GM19324 (cell line): ENCODE data around the gene CTSE.

Source experiments
- ATAC-seq: cut with Tn5 transposase; IDR thresholded peaks from one replicate; pipeline ENCODE4 v1.9.1; 2021; ENCODE audit warnings: mild to moderate bottlenecking, moderate library complexity; ENCODE audit not compliant: unreplicated experiment, low FRiP score

CTSE gene

GRCh38 chr1:205994346-205994745, 29.3 kb downstream of the CTSE start:
- no peak for ATAC-seq

DNA sequence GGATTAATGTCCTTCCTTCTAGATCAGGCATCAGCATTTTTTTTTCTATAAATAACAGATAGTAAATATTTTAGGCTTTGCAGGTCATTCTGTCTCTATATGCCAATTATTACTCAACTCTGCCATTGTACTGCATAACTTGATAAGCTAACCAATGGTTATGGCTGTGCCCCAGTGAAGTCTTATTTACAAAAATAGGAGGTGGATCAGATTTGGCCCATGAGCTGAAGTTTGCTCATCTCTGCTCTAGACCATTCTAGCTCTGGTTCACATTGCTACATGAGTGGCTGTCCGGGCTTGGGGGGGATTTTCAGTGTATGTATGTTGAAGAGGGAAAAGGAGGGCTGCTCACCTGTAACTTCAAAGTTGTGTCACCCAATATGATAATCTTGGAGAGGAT, 30.6 kb downstream of the CTSE start:
- ATAC-seq = no peak

GRCh38 chr1:205992218-205992882, 31.3 kb downstream of the CTSE start:
- ATAC-seq = no peak

GRCh38 chr1:205991237-205991636, 32.5 kb downstream of the CTSE start:
- ATAC-seq = no peak

- ATAC-seq = no peak
Measured at GRCh38 chr1:205990226-205990625, 33.5 kb downstream of the CTSE start.

DNA sequence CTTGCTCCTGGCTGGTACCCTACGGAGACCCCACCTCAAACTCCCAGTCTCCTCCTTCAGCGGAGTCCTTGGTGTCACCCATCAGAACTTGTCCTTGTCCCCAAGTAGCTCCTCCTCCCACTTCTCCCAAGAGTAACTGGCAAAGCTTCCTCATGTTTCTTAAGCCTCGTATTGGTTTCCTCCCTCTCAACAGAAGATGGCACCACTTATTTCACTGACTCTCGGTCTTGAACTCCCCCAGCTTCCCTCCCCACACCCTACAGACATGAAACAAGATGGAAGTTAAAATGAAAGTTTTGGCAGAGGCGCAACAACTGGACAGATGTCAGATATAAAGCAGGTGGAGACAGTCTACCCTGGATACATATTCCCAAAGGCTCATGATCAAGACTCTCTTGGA, 33.9 kb downstream of the CTSE start:
- ATAC-seq = no peak

GRCh38 chr1:205988585-205988995, 35.1 kb downstream of the CTSE start:
- ATAC-seq = no peak

DNA sequence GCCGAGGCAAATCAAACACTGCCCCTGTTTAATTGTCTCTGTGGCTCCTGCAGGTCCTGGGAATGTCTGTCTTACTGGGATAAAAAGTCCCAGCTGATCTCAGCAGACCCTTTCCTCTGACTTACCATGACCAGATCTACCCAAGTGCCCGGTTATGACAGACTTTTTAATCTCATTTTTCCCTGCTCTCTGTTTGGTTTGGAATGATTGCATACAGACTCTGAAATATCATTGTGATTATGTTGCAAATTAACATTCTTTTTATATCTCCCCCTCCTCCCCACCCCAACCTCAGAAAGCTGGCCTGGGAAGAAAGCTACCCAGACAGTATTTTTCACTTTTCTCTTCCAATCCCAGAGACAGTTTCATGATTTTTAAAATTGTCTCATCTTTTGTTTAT, 36.8 kb downstream of the CTSE start:
- ATAC-seq = no peak

- no peak for ATAC-seq
Measured at GRCh38 chr1:205986292-205986691, 37.4 kb downstream of the CTSE start.

DNA sequence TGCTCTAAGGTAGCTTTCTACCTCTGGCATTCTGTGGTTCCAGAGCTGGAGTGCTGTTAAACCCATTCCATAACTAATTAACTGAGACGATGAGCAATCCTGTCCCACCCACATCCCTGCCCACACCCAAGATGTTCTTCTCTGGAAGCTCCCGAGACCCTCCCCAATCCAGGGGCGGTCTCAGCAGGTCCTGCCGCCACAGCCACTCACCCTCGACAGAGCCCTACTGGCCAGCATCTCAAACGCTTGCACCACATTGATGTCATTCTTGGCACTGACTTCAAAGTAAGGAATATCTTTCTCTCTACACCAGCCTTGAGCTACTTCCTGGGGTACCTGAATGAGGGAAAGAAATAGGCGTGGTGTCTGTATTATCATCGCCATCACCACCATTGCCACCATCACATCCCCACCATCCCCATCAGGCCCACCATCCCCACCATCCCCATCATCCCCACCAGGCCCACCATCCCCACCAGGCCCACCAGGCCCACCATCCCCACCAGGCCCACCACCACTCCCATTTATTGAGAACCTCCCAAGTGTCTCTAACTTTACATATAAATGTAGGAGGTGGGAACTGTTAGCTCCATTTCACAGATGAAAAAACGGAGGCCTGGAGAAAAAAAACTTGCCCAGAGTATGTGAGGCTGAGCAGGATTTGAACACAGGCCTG, 38.2 kb downstream of the CTSE start:
- no peak for ATAC-seq

DNA sequence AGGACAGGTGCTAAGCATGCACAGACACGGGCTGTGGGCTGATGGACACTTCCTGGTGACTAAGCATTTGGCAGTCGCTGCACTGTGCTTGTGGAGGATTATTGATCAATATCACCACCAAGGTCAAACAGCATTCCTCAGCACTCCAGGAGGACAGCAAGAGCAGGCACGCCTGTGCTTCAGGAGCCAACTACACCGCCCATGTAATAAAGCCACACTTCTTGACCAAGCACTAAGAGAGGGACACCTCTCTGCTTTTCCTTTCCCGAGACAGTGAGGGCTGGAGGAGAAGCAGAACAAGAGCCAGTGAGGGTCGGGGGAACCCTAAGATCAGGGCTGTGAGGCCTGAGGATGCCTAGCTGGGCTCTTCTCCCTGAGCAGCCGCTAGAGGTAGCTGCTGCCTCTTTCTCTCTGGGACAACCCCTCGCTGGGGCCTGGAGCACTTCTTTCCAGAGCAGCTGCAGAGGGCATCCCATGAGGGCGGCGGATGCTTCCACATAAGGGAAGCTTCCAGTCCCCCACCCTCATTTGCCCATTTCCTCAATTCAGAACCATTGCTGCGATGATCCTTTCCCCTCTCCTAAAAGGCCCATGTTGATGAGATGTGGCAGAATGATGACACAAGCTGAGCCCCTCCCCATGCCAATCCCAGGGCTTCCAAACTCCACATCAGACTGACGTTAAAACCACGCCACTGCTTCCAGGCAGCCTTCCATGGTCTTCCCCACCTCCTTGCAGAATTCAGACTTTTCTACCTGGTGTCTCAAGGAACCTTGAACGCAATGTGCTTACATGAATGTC, 39.6 kb downstream of the CTSE start:
- ATAC-seq = no peak

DNA sequence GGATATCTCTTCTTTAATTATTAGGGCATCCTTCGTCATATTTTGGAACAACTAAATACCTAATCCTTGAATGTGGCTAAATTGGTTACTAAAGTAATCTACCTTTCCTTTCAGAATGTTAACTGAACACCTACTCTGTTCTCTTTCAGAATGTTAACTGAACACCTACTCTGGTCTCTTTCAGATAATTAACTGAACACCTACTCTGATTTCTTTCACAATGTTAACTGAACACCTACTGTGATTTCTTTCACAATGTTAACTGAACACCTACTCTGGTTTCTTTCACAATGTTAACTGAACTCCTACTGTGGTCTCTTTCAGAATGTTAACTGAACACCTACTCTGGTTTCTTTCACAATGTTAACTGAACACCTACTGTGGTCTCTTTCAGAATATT, 42.4 kb downstream of the CTSE start:
- ATAC-seq = no peak

DNA sequence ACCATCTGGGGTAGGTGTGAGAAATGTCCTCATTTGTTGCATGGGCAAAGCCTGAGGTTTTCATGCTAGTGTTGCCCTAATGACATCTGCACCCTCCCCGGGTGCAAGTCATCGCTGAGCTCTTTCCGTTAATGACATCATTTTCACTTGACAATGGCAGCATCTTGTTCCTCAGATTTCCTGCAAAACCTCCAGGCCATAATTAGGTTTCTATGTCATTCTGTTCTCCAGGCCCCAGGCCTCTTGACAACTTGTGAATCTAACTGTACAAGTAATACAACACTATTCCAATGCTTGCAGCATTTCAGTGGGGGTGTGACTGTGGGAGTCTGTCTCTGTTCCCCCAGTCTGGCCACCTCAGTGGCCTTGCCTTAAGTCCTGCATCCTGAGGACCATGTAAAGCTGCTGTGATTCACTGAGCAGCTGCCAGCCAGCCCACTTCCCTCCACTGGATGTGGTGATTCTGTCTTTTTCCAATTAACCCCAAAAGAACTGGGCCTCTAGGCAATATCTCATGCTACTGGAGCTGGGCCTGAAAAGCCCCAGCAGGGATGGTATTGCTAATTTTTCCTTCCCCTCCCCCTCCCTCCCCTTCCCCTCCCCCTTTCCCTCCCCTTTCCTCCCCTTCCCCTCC, 43.3 kb downstream of the CTSE start:
- ATAC-seq = no peak

DNA sequence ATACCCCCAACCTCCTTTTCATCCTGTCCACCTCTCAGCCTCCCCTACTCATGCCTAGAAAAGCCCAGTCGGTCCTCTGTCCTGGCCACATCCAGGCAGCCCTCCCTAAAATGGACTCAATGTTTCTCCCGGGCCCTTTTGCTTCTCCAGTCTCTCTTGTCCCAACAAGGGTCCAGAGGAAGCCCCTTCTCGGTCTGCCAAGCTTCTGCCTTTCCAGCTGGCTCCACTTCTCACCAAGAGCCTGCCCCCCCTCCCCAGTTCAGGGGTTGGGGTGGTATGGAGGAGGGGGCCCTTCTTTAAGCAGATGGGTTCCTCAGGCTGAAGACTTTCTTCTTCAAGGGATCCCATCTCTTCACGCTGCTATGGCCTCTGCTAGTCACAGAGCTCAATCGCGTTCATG, 44.4 kb downstream of the CTSE start:
- ATAC-seq = no peak

GRCh38 chr1:205978676-205979075, 45.0 kb downstream of the CTSE start:
- ATAC-seq = no peak

- no peak for ATAC-seq
Measured at GRCh38 chr1:205977402-205978014, 46.2 kb downstream of the CTSE start.

DNA sequence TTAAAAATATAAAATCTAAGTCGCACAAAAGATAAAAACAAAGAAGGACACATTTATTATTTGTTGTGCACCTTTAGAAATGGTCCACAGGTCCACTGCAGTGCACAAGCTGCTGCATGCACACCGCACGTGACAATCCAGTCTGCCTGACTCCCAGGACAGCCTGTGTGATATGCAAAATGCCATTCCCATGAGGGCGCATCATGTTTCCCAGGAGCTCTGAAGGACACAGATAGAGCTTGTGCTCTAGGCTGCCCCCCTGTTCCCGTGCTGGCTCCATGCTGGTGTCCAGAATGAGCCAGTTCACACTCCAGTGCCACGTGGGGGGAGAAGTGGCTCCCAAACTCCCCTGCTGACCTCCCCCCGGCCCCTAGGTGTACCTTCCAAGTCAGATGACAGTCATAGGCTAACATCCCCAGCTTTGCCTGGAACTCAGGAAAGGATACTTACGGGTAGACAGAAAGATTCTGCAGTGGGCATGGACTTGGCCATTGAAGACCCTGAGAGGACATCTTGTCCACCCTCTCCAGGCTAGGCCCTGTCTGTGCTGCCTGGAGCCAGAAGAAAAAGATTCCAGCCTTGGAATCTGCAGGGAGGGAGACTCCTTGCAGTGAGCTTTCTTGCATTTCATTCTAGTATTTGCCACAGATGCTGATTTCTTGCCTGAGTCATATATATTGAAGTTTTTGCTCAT, 46.8 kb downstream of the CTSE start:
- no peak for ATAC-seq

- no peak for ATAC-seq
Measured at GRCh38 chr1:205976036-205976435, 47.7 kb downstream of the CTSE start.

- no peak for ATAC-seq
Measured at GRCh38 chr1:205975387-205975998, 48.2 kb downstream of the CTSE start.

DNA sequence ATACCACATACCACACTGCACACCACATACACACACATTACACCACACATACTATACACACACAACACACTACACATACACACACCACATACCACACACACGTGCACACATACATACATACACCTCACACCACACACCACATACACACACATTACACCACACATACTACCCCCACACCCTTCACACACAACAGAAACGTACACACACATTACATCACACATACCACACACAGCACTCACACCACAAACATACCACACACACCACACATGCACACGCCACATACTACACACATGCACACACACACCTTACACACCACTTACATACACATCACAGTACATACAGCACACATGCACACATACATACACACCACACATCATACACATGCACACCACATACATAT, 49.0 kb downstream of the CTSE start:
- ATAC-seq = no peak
